HepG2 (cell line): Measurements from ENCODE around the gene CD40. TPM values are rescaled to one million over a fixed set of nuclear protein-coding genes. Genes with fewer than 3 reads are reported as not detected.

Experiments used
- ATAC-seq: fragments of 200-7000 bp; cut with Tn5 transposase; 3 replicates; pipeline ENCODE4 v1.9.1; 2020; ENCODE audit warnings: mild to moderate bottlenecking, moderate library complexity
- BruUV-seq: library from RNA; stranded (reverse); fragments of 400-500 nt; replicated peaks from 2 replicates; lab custom pipeline; 2021; lab: Mats Ljungman, UMichigan
- CTCF ChIA-PET: fragments of 300-600 bp; formaldehyde crosslinking; extraction: SDS; loops from one replicate; lab custom pipeline; 2021; ENCODE audit warnings: low total read pairs, inconsistent platforms, low intra/inter-chr PET ratio; lab: Yijun Ruan, JAX
- POLR2A ChIA-PET: fragments of 350-600 bp; sonication (Branson Sonifier 250); formaldehyde crosslinking; loops from one replicate; lab custom pipeline; 2020; ENCODE audit warnings: antibody characterized with exemption, inconsistent platforms; lab: Yijun Ruan, JAX
- DNase-seq: peaks from one replicate; pipeline ENCODE4 v3.0.0-alpha.2; 2015; ENCODE audit warnings: low spot score
- FAIRE-seq: peaks from 3 replicates; lab custom pipeline; 2011; peaks lifted over from hg19 to GRCh38; lab: Jason Lieb, UNC
- H2AFZ ChIP-seq: one replicate; pipeline ENCODE4 v1.6.1; 2011; ENCODE audit warnings: low read length, inconsistent platforms
- H3K27ac ChIP-seq: fragments of 300-600 bp; 3 replicates; pipeline ENCODE4 v1.8.0; 2011; ENCODE audit warnings: mixed run types, mild to moderate bottlenecking, mixed read lengths, low read length, inconsistent platforms; ENCODE audit not compliant: insufficient read depth; ENCODE audit errors: extremely low read length
- H3K27me3 ChIP-seq, 2 experiments: fragments of 200-600 bp in 1 of 2; 2 replicates in 1 of 2; 3 replicates in 1 of 2; pipeline versions ENCODE4 v1.6.0 to v1.8.0; 2011; ENCODE audit warnings: low read length in 2 of 2, mild to moderate bottlenecking in 2 of 2, moderate library complexity in 2 of 2, inconsistent platforms in 1 of 2; ENCODE audit not compliant: insufficient read depth in 2 of 2, control insufficient read depth in 1 of 2
- H3K36me3 ChIP-seq, 2 experiments: fragments of 200-600 bp in 1 of 2; replicated peaks in 1 of 2; 2 replicates in 1 of 2; 3 replicates in 1 of 2; pipeline versions ENCODE4 v1.5.1 to v1.8.0; 2011; ENCODE audit warnings: low read length in 2 of 2, inconsistent platforms in 1 of 2; ENCODE audit not compliant: insufficient read depth in 2 of 2, control insufficient read depth in 1 of 2
- H3K4me1 ChIP-seq: 2 replicates; pipeline ENCODE4 v1.5.1; 2012; ENCODE audit warnings: low read length, inconsistent platforms; ENCODE audit not compliant: insufficient read depth
- H3K4me2 ChIP-seq: 2 replicates; pipeline ENCODE4 v1.6.0; 2011; ENCODE audit warnings: low read depth, low read length, inconsistent platforms
- H3K4me3 ChIP-seq, 3 experiments: fragments of 200-600 bp in 1 of 3; sonication (generic), shearing (Covaris generic) in 1 of 3; replicated peaks in 1 of 3; 2 replicates each; pipeline ENCODE4 v1.5.1; 2011 to 2016; ENCODE audit warnings: low read length in 3 of 3, inconsistent platforms in 2 of 3, low read depth in 2 of 3, mild to moderate bottlenecking in 2 of 3, control low read depth in 1 of 3, mixed read lengths in 1 of 3; ENCODE audit not compliant: insufficient read depth in 1 of 3
- H3K79me2 ChIP-seq: one replicate; pipeline ENCODE4 v1.6.1; 2011; ENCODE audit warnings: low read length, inconsistent platforms; ENCODE audit not compliant: insufficient read depth
- H3K9ac ChIP-seq: 2 replicates; pipeline ENCODE4 v1.6.0; 2011; ENCODE audit warnings: mild to moderate bottlenecking, low read depth, low read length, inconsistent platforms; ENCODE audit not compliant: insufficient read depth
- H3K9me3 ChIP-seq: 2 replicates; pipeline ENCODE4 v1.5.1; 2012; ENCODE audit warnings: mild to moderate bottlenecking, low read length
- H4K20me1 ChIP-seq: 2 replicates; pipeline ENCODE4 v1.6.0; 2011; ENCODE audit warnings: inconsistent platforms, mild to moderate bottlenecking, low read length, moderate library complexity; ENCODE audit not compliant: insufficient read depth
- ATF1 ChIP-seq: IDR thresholded peaks from 2 replicates; pipeline ENCODE4 v1.6.1; 2016; ENCODE audit warnings: mild to moderate bottlenecking, control low read depth
- ESRRA ChIP-seq: sonication (generic); formaldehyde crosslinking; IDR thresholded peaks from 2 replicates; pipeline ENCODE4 v1.5.1; 2020; ENCODE audit warnings: mild to moderate bottlenecking, low read depth, missing genetic modification reagents
- MIXL1 ChIP-seq: IDR thresholded peaks from 2 replicates; pipeline ENCODE4 v1.6.1; 2016
- NFKB2 ChIP-seq: sonication (generic); formaldehyde crosslinking; IDR thresholded peaks from 2 replicates; pipeline ENCODE4 v1.4.0; 2020; ENCODE audit warnings: missing genetic modification reagents, borderline replicate concordance
- NONO ChIP-seq, 2 experiments: fragments of 450-650 bp in 1 of 2; sonication (generic) in 1 of 2; formaldehyde crosslinking in 1 of 2; IDR thresholded peaks in 1 of 2; conservative IDR thresholded peaks in 1 of 2; 2 replicates each; pipeline versions ENCODE4 v1.6.1 to v1.8.0; 2017 to 2022; ENCODE audit warnings: mild to moderate bottlenecking in 1 of 2, missing genetic modification reagents in 1 of 2, moderate library complexity in 1 of 2
- SALL2 ChIP-seq: sonication (generic); formaldehyde crosslinking; IDR thresholded peaks from 2 replicates; pipeline ENCODE4 v1.8.1; 2023; ENCODE audit warnings: mild to moderate bottlenecking, missing genetic modification reagents, inconsistent platforms
- STAT5B ChIP-seq: sonication (generic); formaldehyde crosslinking; IDR thresholded peaks from 2 replicates; pipeline ENCODE4 v1.4.0; 2020; ENCODE audit warnings: missing genetic modification reagents
- YEATS2 ChIP-seq: sonication (generic); formaldehyde crosslinking; IDR thresholded peaks from 2 replicates; pipeline ENCODE4 v1.4.0; 2020; ENCODE audit warnings: missing genetic modification reagents, borderline replicate concordance
- ZNF274 ChIP-seq: sonication (generic); formaldehyde crosslinking; IDR thresholded peaks from 2 replicates; pipeline ENCODE4 v1.5.1; 2020; ENCODE audit warnings: mild to moderate bottlenecking, missing genetic modification reagents
- ZNF337 ChIP-seq: sonication (generic); formaldehyde crosslinking; IDR thresholded peaks from 2 replicates; pipeline ENCODE4 v1.5.1; 2020; ENCODE audit warnings: missing genetic modification reagents, low read depth, mild to moderate bottlenecking, borderline replicate concordance
- WGBS: methylation state at CpG from one replicate; pipeline ENCODE4 v1.1.6; 2017; ENCODE audit warnings: low lambda C conversion rate; 5-methylcytosine and 5-hydroxymethylcytosine counted together
- in situ Hi-C: cut with HindIII; loops from 2 replicates; pipeline ENCODE4 v1.10.0; 2017; ENCODE audit warnings: low pct_unique_long_range_greater_than_20kb; ENCODE audit not compliant: extremely low pct_ligation_motif_present
- intact Hi-C: fragments of 100-400 bp; cut with micrococcal nuclease; formaldehyde crosslinking; loops from one replicate; pipeline ENCODE4 v1.10.0; 2022; ENCODE audit not compliant: unreplicated experiment
- polyA plus RNA-seq, 8 experiments: library from polyadenylated mRNA; depleted of rRNA in 3 of 8; stranded (reverse) in 7 of 8; unstranded in 1 of 8; fragments of >200 nt; fragmentation: Illumina TruSeq in 4 of 8; extraction: Trizol in 4 of 8; gene quantifications; 2 replicates each; pipeline versions ENCODE4 v1.2.1 to v1.2.3, GENCODE V29; 2011 to 2016; ENCODE audit warnings: low read depth in 4 of 8, missing spikeins in 1 of 8, mixed read lengths in 1 of 8; ENCODE audit not compliant: insufficient read depth in 1 of 8
- total RNA-seq, 5 experiments: library from RNA; depleted of rRNA; stranded (reverse); fragments of >200 nt; fragmentation: Illumina TruSeq; extraction: Trizol; gene quantifications; 2 replicates each; pipeline ENCODE4 v1.2.3, GENCODE V29; 2016; ENCODE audit warnings: low read depth in 1 of 5
- TF ChIP-seq, protein P1 (sequence below): conservative IDR thresholded peaks from 2 replicates; pipeline ENCODE4 v1.6.1; 2018; ENCODE audit warnings: missing genetic modification reagents

CD40 gene
- total and polyA plus RNA-seq, 2 of the 13 experiments (the other 11 are each of a cell fraction or from before 2014, with no cell fraction given) = 4.6 to 13.4 TPM

DNA sequence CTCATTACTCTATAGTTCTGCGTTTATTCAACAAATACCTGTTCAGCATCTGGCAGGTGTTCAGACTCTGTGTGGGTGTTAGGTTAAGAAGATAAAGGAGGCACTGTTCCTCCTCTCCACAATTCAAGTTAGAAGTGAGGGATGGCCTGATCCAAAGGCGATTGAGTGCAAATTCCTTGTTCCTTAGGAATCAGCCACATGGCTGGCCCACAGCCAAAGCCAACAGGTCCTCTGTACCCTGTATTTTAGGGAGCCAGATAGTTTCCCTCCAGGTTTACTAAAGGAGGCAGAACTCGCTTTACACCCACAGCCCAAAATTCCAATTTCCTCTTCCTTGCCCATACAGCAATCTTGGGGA lies 5.0 kb upstream of the CD40 start:
- intact Hi-C loops (no loop called here), in situ Hi-C loops (no loop called here)
- H3K4me2 ChIP-seq = no peak overlapping the region
- no peak overlapping the region for H2AFZ ChIP-seq
- H3K9ac ChIP-seq = no peak overlapping the region
- H3K4me3 ChIP-seq = no peak overlapping the region
- H3K36me3 ChIP-seq = no peaks in the 10 kb centered on the region
- DNase-seq (no peak), FAIRE-seq (no peak), ATAC-seq (no peak)
- H4K20me1 ChIP-seq = no peaks in the 10 kb centered on the region
- peaks cover 7 to 55% of the 10 kb centered on the region in 2 experiments; a peak in 4 of 5 replicates for H3K27me3 ChIP-seq
- no peaks in the 10 kb centered on the region for H3K9me3 ChIP-seq
- BruUV-seq = no TSS peak
- H3K27ac ChIP-seq = no peak overlapping the region
- H3K4me1 ChIP-seq = peaks cover 6% of the 10 kb centered on the region; the same call in 1 of the 2 replicates
- CTCF ChIA-PET = no interaction called here
- TF ChIP-seq, protein P1, sequence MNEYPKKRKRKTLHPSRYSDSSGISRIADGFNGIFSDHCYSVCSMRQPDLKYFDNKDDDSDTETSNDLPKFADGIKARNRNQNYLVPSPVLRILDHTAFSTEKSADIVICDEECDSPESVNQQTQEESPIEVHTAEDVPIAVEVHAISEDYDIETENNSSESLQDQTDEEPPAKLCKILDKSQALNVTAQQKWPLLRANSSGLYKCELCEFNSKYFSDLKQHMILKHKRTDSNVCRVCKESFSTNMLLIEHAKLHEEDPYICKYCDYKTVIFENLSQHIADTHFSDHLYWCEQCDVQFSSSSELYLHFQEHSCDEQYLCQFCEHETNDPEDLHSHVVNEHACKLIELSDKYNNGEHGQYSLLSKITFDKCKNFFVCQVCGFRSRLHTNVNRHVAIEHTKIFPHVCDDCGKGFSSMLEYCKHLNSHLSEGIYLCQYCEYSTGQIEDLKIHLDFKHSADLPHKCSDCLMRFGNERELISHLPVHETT (CRISPR knock-in tag) = no peak
- TF ChIP-seq STAT5B (CRISPR knock-in tag) = no peak
- no peak for TF ChIP-seq NONO (IDR thresholded peaks at IDR 0.05)
- no peak for TF ChIP-seq NONO (CRISPR knock-in tag; conservative IDR thresholded peaks at IDR 0.05)
- no peak for TF ChIP-seq SALL2 (CRISPR knock-in tag)
- TF ChIP-seq ZNF337 (CRISPR knock-in tag) = no peak
- no peak for TF ChIP-seq ESRRA (CRISPR knock-in tag)
- no peak for TF ChIP-seq ATF1
- TF ChIP-seq NFKB2 = no peak
- TF ChIP-seq YEATS2 (CRISPR knock-in tag) = no peak
- TF ChIP-seq MIXL1 = no peak
- no peak for TF ChIP-seq ZNF274 (CRISPR knock-in tag)
- WGBS = 8% methylated on average over 3 of the region's 3 CpGs
- POLR2A ChIA-PET = no interaction called here
- H3K79me2 ChIP-seq = no peaks in the 10 kb centered on the region
